Sigmoid colon (tissue), 7 donors: Measurements from ENCODE around the gene SPG7. TPM values are rescaled to one million over a fixed set of nuclear protein-coding genes. Genes with fewer than 3 reads are reported as not detected.
A peak's percentile ranks its signal among the peaks of the same experiment; 100 is the strongest.

Experiments
- DNase-seq: peaks from one replicate; pipeline ENCODE4 v3.0.0-alpha.2; 2019
- H3K27ac ChIP-seq, 4 donors: fragments of 200-600 bp; sonication (generic); one replicate each; pipeline ENCODE4 v1.5.1; 2016 to 2019; ENCODE audit warnings: mild to moderate bottlenecking in 1 of 4
- H3K27me3 ChIP-seq, 3 donors: fragments of 200-600 bp; sonication (generic); one replicate each; pipeline ENCODE4 v1.5.1; 2019; ENCODE audit warnings: mild to moderate bottlenecking in 1 of 3
- H3K36me3 ChIP-seq, 4 donors: fragments of 200-600 bp; sonication (generic); one replicate each; pipeline ENCODE4 v1.5.1; 2016 to 2019
- H3K4me1 ChIP-seq, 4 donors: fragments of 200-600 bp; sonication (generic); one replicate each; pipeline ENCODE4 v1.5.1; 2017 to 2019
- H3K4me3 ChIP-seq, 4 donors: fragments of 200-600 bp; sonication (generic); one replicate each; pipeline ENCODE4 v1.5.1; 2017 to 2019; ENCODE audit warnings: mild to moderate bottlenecking in 2 of 4, moderate library complexity in 1 of 4
- H3K9me3 ChIP-seq, 4 donors: fragments of 200-600 bp in 3 of 4; sonication (generic) in 3 of 4; one replicate each; pipeline versions ENCODE4 v1.5.1 to v1.6.1; 2013 to 2019
- CTCF ChIP-seq, 4 experiments: fragments of 450-650 bp in 3 of 4; fragments of 200-600 bp in 1 of 4; IDR thresholded peaks; one replicate each; pipeline ENCODE4 v1.5.1; 2016 to 2019; ENCODE audit warnings: antibody characterized with exemption in 4 of 4, mild to moderate bottlenecking in 3 of 4, moderate library complexity in 2 of 4
- EP300 ChIP-seq, 4 donors: sonication (generic); formaldehyde crosslinking; IDR thresholded peaks; one replicate each; pipeline ENCODE4 v1.6.1; 2017; ENCODE audit warnings: antibody characterized with exemption in 4 of 4
- POLR2A ChIP-seq, 2 donors: fragments of 450-650 bp; IDR thresholded peaks; one replicate each; pipeline ENCODE4 v1.6.1; 2016; ENCODE audit warnings: antibody characterized with exemption in 2 of 2, mild to moderate bottlenecking in 2 of 2, moderate library complexity in 2 of 2
- POLR2AphosphoS5 ChIP-seq, 4 donors: sonication (generic); formaldehyde crosslinking; IDR thresholded peaks; one replicate each; pipeline ENCODE4 v1.6.1; 2017; ENCODE audit warnings: antibody characterized with exemption in 4 of 4
- WGBS, 2 donors: extraction: QIAGEN DNeasy Blood & Tissue Kit; methylation state at CpG; one replicate each; pipeline ENCODE4 v1.1.7; 2013; 5-methylcytosine and 5-hydroxymethylcytosine counted together
- intact Hi-C: fragments of 100-400 bp; cut with DNase I; formaldehyde crosslinking; loops from one replicate; pipeline ENCODE4 v1.15.1; 2023
- polyA plus RNA-seq, 3 donors: library from polyadenylated mRNA; stranded (reverse); fragments of 200-250 nt; gene quantifications; one replicate each; pipeline ENCODE4 v1.2.3, GENCODE V29; 2013
- total RNA-seq, 4 donors: library from RNA; depleted of rRNA; stranded (reverse); fragments of >200 nt; gene quantifications; one replicate each; pipeline ENCODE4 v1.1.0, GENCODE V29; 2016
- donor health status: healthy with polysubstance abuse.
- donor health status: Bipolar disorder and iron deficiency.
- donor health status: healthy.

Gene SPG7
- total and polyA plus RNA-seq, 7 donors, result 27.7 to 211 (median 75.3) TPM

GRCh38 chr16:89564476-89565255, 56.5 kb downstream of the SPG7 start:
- intact Hi-C loops, result loop anchor here (5.0 kb wide), 1 partner anchor 72 kb away; the partner anchor contains the start of gene ANKRD11
- no peak overlapping the region for H3K27ac ChIP-seq
- 41 to 70% methylated on average over 22 of the region's 22 CpGs for WGBS, 2 donors
- H3K27me3 ChIP-seq, result peaks cover 0 to 15% (median 8%) of the 10 kb centered on the region in 3 donors
- TF ChIP-seq POLR2AphosphoS5 (IDR thresholded peaks at IDR 0.05) (peak in 1 of 4 donors; percentile 6), EP300 (IDR thresholded peaks at IDR 0.05) (no peak)
- no peak for DNase-seq
- H3K36me3 ChIP-seq, result peaks cover 16 to 39% (median 28%) of the 10 kb centered on the region in 4 donors
- H3K4me1 ChIP-seq, result peaks cover 0 to 48% (median 36%) of the 10 kb centered on the region in 4 donors
- no peak overlapping the region for H3K4me3 ChIP-seq
- H3K9me3 ChIP-seq, result no peaks in the 10 kb centered on the region

- no peak for TF ChIP-seq POLR2A (IDR thresholded peaks at IDR 0.05)
- TF ChIP-seq CTCF (IDR thresholded peaks at IDR 0.05), result no peak
- TF ChIP-seq EP300 (IDR thresholded peaks at IDR 0.05), result no peak
- no peak for TF ChIP-seq POLR2AphosphoS5 (IDR thresholded peaks at IDR 0.05)
- 12 to 42% methylated on average over 3 of the region's 3 CpGs for WGBS, 2 donors
- Histone ChIP-seq H3K27ac (no peak overlapping the region), H3K27me3 (peaks cover 0 to 21% (median 13%) of the 10 kb centered on the region in 3 donors), H3K4me3 (peak overlapping the region in 1 of 4 donors; percentile 22), H3K4me1 (peaks cover 0 to 45% (median 33%) of the 10 kb centered on the region in 4 donors), H3K36me3 (peaks cover 16 to 39% (median 28%) of the 10 kb centered on the region in 4 donors), H3K9me3 (no peaks in the 10 kb centered on the region)
- intact Hi-C loops, result no loop called here
- no peak for DNase-seq
Observed at GRCh38 chr16:89565256-89565505, 57.0 kb downstream of the SPG7 start.

- no peak for DNase-seq
- Histone ChIP-seq H3K27me3 (peaks cover 0 to 25% (median 17%) of the 10 kb centered on the region in 3 donors), H3K4me1 (peaks cover 0 to 45% (median 33%) of the 10 kb centered on the region in 4 donors), H3K4me3 (peak overlapping the region in 3 of 4 donors; percentile 4 to 22 (median 15)), H3K27ac (peak overlapping the region in 2 of 4 donors; percentile 6 to 51), H3K36me3 (peaks cover 16 to 39% (median 28%) of the 10 kb centered on the region in 4 donors), H3K9me3 (no peaks in the 10 kb centered on the region)
- intact Hi-C loops, result no loop called here
- 2 to 5% methylated on average over 46 of the region's 46 CpGs for WGBS, 2 donors
- TF ChIP-seq CTCF (IDR thresholded peaks at IDR 0.05), result peak in 3 of 4 experiments; percentile 24 to 30 (median 28)
- peak in 2 of 4 donors; percentile 55 to 56 for TF ChIP-seq POLR2AphosphoS5 (IDR thresholded peaks at IDR 0.05)
- no peak for TF ChIP-seq POLR2A (IDR thresholded peaks at IDR 0.05)
- no peak for TF ChIP-seq EP300 (IDR thresholded peaks at IDR 0.05)
Observed at GRCh38 chr16:89565506-89566372, 57.5 kb downstream of the SPG7 start.

GRCh38 chr16:89567656-89568594, 59.7 kb downstream of the SPG7 start:
- H3K4me1 ChIP-seq, result peaks cover 0 to 24% (median 18%) of the 10 kb centered on the region in 4 donors
- TF ChIP-seq CTCF (IDR thresholded peaks at IDR 0.05) (no peak), POLR2A (IDR thresholded peaks at IDR 0.05) (no peak), POLR2AphosphoS5 (IDR thresholded peaks at IDR 0.05) (no peak), EP300 (IDR thresholded peaks at IDR 0.05) (no peak)
- no peak for DNase-seq
- H3K27me3 ChIP-seq, result peaks cover 0 to 42% (median 19%) of the 10 kb centered on the region in 3 donors
- no peaks in the 10 kb centered on the region for H3K9me3 ChIP-seq
- H3K36me3 ChIP-seq, result peaks cover 7 to 21% (median 14%) of the 10 kb centered on the region in 4 donors
- intact Hi-C loops, result no loop called here
- no peak overlapping the region for H3K4me3 ChIP-seq
- WGBS, 2 donors, result 80 to 85% methylated on average over 30 of the region's 30 CpGs
- H3K27ac ChIP-seq, result no peak overlapping the region
